ENCODE results near the gene MAPT. TPM values are rescaled to one million over a fixed set of nuclear protein-coding genes. Genes with fewer than 3 reads are reported as not detected.

The MAPT gene
- total and polyA plus RNA-seq, 2 of the 4 experiments (the other 2 are of a cell fraction): 0.18 to 0.19 TPM

DNA sequence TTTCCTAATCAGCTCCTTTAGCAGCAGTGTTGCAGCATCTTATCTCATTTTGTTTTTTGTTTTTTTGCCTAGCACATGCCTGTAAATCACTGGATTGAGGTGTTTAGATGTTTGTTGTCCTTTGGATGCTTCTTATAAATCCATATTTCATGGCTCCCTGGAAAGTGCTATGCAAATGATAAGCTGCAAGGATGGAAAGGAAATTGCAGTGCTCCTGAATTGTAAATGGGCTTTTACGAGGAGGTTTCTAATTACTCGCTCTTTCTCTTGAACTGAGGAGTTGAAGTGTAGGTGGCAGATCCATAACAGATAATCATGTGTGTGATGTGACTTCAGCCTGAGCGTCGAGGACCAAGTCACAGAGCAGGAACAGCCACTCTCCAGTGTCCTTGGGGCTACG, 45.0 kb downstream of the MAPT start:
- Histone ChIP-seq H2AFZ (replicated peaks; ENCODE audit: low read length, poor library complexity) (no peak overlapping the region), H2BK20ac (ENCODE audit: low read depth, low read length) (no peak overlapping the region), H3K27me3 (ENCODE audit: control insufficient read depth, insufficient read depth, low read length) (peaks cover 57% of the 10 kb centered on the region), H3K18ac (ENCODE audit: low read depth, low read length) (no peak overlapping the region), H3K56ac (ENCODE audit: extremely low read depth, insufficient read depth, low read length) (no peak overlapping the region), H3K27ac (ENCODE audit: insufficient read depth, low read length) (no peak overlapping the region), H3K9ac (ENCODE audit: low read depth, low read length) (no peak overlapping the region), H3K23ac (ENCODE audit: low read depth, low read length) (no peak overlapping the region), H3K9me3 (ENCODE audit: control insufficient read depth, insufficient read depth, low read length) (no peaks in the 10 kb centered on the region), H4K20me1 (ENCODE audit: insufficient read depth, low read length) (no peaks in the 10 kb centered on the region), H4K8ac (ENCODE audit: low read depth in 2 of 2, low read length in 2 of 2) (no peak overlapping the region), H2AK9ac (replicated peaks; ENCODE audit: low read depth, low read length, poor library complexity) (no peak overlapping the region), H3K4me3 (ENCODE audit: insufficient read depth, low read depth, low read length) (no peak overlapping the region), H3K4me2 (ENCODE audit: low read depth, low read length) (no peak overlapping the region), H3K4me1 (ENCODE audit: control insufficient read depth, insufficient read depth, low read length) (no peaks in the 10 kb centered on the region), H2BK15ac (ENCODE audit: low read depth, low read length) (no peak overlapping the region), H4K91ac (ENCODE audit: insufficient read depth, low read depth, low read length) (no peak overlapping the region), H2BK120ac (ENCODE audit: low read depth, low read length) (no peak overlapping the region), H3K14ac (replicated peaks; ENCODE audit: low read depth, low read length) (no peak overlapping the region), H4K5ac (ENCODE audit: low read depth, low read length) (no peak overlapping the region), H3K4ac (ENCODE audit: low read depth, low read length) (no peak overlapping the region), H3K9me1 (ENCODE audit: insufficient read depth, low read length) (no peaks in the 10 kb centered on the region), H2BK5ac (ENCODE audit: low read depth, low read length, poor library complexity, severe bottlenecking) (no peak overlapping the region), H3K36me3 (ENCODE audit: control insufficient read depth, insufficient read depth, low read length) (no peaks in the 10 kb centered on the region), H3K79me1 (ENCODE audit: low read depth in 1 of 2, low read length in 2 of 2) (no peaks in the 10 kb centered on the region), H2AK5ac (ENCODE audit: low read depth, low read length) (no peak overlapping the region)
- in situ Hi-C loops (cut with MboI; ENCODE audit: low sequenced_read_pairs): no loop called here
- 41% methylated on average over 4 of the region's 5 CpGs; no CpG with 5 or more reads in 1 of the 2 experiments for WGBS, 2 experiments (ENCODE audit: extremely low coverage in 2 of 2, insufficient read length in 1 of 2)
- no TSS peak for BruUV-seq (replicated peaks)
- dilution Hi-C loops (cut with HindIII; ENCODE audit: low sequenced_read_pairs, unreplicated experiment): no loop called here
- TF ChIP-seq MAFK (IDR thresholded peaks at IDR 0.05; ENCODE audit: low read depth, low read length): no peak
- no peak for TF ChIP-seq SMC3 (IDR thresholded peaks at IDR 0.05; ENCODE audit: low read depth, low read length)
- TF ChIP-seq, protein P1, sequence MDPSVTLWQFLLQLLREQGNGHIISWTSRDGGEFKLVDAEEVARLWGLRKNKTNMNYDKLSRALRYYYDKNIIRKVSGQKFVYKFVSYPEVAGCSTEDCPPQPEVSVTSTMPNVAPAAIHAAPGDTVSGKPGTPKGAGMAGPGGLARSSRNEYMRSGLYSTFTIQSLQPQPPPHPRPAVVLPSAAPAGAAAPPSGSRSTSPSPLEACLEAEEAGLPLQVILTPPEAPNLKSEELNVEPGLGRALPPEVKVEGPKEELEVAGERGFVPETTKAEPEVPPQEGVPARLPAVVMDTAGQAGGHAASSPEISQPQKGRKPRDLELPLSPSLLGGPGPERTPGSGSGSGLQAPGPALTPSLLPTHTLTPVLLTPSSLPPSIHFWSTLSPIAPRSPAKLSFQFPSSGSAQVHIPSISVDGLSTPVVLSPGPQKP (IDR thresholded peaks at IDR 0.05; ENCODE audit: borderline replicate concordance, low read depth, low read length): no peak
- TF ChIP-seq RAD21 (IDR thresholded peaks at IDR 0.05; ENCODE audit: low read length): no peak
- TF ChIP-seq, protein P2, sequence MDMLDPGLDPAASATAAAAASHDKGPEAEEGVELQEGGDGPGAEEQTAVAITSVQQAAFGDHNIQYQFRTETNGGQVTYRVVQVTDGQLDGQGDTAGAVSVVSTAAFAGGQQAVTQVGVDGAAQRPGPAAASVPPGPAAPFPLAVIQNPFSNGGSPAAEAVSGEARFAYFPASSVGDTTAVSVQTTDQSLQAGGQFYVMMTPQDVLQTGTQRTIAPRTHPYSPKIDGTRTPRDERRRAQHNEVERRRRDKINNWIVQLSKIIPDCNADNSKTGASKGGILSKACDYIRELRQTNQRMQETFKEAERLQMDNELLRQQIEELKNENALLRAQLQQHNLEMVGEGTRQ (IDR thresholded peaks at IDR 0.05; ENCODE audit: low read depth, low read length): no peak
- no peak for TF ChIP-seq MXI1 (IDR thresholded peaks at IDR 0.05; ENCODE audit: borderline replicate concordance, low read depth, low read length)
- TF ChIP-seq RFX5 (IDR thresholded peaks at IDR 0.05; ENCODE audit: low read depth, low read length): no peak
- TF ChIP-seq FOS (IDR thresholded peaks at IDR 0.05; ENCODE audit: low read depth, low read length): no peak
- TF ChIP-seq RCOR1 (IDR thresholded peaks at IDR 0.05; ENCODE audit: insufficient replicate concordance, low read length): no peak
- TF ChIP-seq POLR2A (IDR thresholded peaks at IDR 0.05; ENCODE audit: low read depth, low read length): no peak
- no peak for TF ChIP-seq BHLHE40 (IDR thresholded peaks at IDR 0.05; ENCODE audit: low read depth, low read length)
- TF ChIP-seq NFE2L2 (IDR thresholded peaks at IDR 0.05; ENCODE audit: low read depth, low read length): no peak
- TF ChIP-seq MAZ (IDR thresholded peaks at IDR 0.05; ENCODE audit: borderline replicate concordance, low read depth, low read length): no peak
- TF ChIP-seq CHD1 (IDR thresholded peaks at IDR 0.05; ENCODE audit: low read depth, low read length): no peak
- no peak for TF ChIP-seq CEBPB (IDR thresholded peaks at IDR 0.05; ENCODE audit: low read depth, low read length)
- TF ChIP-seq, protein P3, sequence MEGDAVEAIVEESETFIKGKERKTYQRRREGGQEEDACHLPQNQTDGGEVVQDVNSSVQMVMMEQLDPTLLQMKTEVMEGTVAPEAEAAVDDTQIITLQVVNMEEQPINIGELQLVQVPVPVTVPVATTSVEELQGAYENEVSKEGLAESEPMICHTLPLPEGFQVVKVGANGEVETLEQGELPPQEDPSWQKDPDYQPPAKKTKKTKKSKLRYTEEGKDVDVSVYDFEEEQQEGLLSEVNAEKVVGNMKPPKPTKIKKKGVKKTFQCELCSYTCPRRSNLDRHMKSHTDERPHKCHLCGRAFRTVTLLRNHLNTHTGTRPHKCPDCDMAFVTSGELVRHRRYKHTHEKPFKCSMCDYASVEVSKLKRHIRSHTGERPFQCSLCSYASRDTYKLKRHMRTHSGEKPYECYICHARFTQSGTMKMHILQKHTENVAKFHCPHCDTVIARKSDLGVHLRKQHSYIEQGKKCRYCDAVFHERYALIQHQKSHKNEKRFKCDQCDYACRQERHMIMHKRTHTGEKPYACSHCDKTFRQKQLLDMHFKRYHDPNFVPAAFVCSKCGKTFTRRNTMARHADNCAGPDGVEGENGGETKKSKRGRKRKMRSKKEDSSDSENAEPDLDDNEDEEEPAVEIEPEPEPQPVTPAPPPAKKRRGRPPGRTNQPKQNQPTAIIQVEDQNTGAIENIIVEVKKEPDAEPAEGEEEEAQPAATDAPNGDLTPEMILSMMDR (conservative IDR thresholded peaks at IDR 0.05; ENCODE audit: low read depth, low read length): no peak
- ATAC-seq (ENCODE audit: low read depth) (no peak), DNase-seq (no peak)
- intact Hi-C loops (cut with micrococcal nuclease): no loop called here
- POLR2A ChIA-PET (ENCODE audit: unreplicated experiment): no interaction called here
- CTCF ChIA-PET: no interaction called here

Data from IMR-90 (cell line).